22Rv1 (cell line): Measurements from ENCODE around the gene CRB1.

Experiments used
- H3K27ac ChIP-seq: fragments of 450-650 bp; 2 replicates; pipeline ENCODE4 v1.5.1; 2017
- ZFX ChIP-seq: fragments of 450-650 bp; IDR thresholded peaks from 2 replicates; pipeline ENCODE4 v1.6.1; 2017; ENCODE audit warnings: antibody characterized with exemption, borderline replicate concordance
- TF ChIP-seq, protein P1 (sequence below): fragments of 450-650 bp; IDR thresholded peaks from 2 replicates; pipeline ENCODE4 v1.5.1; 2017; ENCODE audit warnings: mild to moderate bottlenecking

CRB1 gene

DNA sequence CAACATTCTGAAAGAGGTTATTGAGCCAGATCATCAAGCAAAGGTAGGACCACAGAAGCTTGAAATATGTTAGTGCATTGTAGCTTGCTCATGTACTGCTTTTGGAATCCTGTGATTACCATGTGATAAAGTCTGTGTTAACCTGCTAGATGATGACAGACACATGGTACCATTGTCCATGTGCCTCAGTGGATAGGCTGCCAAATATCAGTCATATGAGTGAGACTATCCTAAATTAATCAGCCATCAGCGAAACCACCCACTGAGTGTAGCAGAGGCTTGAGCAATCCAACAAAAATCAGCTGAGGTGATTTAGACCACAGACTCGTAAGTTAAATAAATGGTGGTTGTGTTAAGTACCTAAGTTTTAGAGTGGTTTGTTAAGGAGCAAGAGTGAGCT lies 32.7 kb upstream of the CRB1 start:
- TF ChIP-seq ZFX: no peak
- TF ChIP-seq, protein P1, sequence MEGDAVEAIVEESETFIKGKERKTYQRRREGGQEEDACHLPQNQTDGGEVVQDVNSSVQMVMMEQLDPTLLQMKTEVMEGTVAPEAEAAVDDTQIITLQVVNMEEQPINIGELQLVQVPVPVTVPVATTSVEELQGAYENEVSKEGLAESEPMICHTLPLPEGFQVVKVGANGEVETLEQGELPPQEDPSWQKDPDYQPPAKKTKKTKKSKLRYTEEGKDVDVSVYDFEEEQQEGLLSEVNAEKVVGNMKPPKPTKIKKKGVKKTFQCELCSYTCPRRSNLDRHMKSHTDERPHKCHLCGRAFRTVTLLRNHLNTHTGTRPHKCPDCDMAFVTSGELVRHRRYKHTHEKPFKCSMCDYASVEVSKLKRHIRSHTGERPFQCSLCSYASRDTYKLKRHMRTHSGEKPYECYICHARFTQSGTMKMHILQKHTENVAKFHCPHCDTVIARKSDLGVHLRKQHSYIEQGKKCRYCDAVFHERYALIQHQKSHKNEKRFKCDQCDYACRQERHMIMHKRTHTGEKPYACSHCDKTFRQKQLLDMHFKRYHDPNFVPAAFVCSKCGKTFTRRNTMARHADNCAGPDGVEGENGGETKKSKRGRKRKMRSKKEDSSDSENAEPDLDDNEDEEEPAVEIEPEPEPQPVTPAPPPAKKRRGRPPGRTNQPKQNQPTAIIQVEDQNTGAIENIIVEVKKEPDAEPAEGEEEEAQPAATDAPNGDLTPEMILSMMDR: no peak
- no peak overlapping the region for H3K27ac ChIP-seq

DNA sequence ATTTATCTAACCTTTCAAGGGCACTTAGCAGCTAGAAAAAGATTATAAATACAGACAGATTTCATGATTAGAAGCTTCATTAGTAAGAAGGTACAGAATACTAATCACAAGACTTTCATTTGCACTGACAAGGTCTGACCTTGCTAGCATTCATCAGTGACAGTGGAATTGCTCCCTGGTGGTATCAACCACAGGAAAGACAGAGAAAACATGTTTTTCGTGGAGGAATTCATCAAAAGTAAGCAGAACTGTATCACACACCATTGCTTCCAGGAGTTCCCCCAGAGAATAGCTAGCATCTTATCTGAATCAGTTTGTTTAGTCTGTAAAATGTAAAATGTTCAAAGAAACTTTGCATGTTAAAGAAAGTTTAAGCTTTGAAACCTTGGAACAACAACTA lies 20.6 kb upstream of the CRB1 start:
- H3K27ac ChIP-seq: no peak overlapping the region
- TF ChIP-seq ZFX: no peak
- TF ChIP-seq, protein P1: no peak

DNA sequence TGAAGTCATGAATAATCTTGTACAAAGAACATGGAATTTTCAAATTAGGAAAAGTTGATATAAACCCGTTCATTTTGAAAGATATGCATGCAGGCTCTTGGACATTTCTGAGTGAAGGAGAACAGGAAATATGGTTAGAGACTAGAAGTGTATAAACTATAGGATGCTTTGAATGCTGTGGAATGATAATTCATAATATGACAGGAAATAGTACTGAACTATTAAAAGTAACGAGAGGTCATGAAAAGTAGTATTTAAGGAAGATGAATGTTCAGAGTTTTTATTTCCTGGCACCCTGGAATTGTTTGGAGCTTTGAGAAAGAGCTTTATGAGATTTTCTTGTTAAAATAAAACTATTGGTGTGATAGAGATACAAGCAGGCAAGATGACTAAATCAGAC lies 18.7 kb upstream of the CRB1 start:
- no peak overlapping the region for H3K27ac ChIP-seq
- TF ChIP-seq, protein P1: no peak
- TF ChIP-seq ZFX: no peak

DNA sequence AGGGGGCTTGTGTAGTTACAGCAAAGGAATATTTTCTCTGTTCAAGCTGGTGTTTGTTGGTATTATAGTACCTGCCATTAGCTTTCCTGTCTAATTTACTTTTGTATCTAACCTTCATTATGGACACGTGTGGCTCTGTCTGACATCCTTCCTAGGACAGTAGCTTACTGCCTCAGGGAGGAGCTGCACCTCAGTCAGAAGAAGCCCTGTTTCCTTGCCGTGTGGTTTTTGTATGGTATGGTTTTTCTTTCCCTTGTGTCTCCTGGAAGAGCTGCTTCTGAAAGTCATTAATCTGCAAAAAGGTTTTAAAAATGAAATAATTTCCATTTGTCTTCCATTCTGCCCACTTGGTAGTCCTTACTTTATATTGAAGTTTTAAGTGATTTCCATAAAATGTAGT lies 17.4 kb upstream of the CRB1 start:
- TF ChIP-seq, protein P1: no peak
- TF ChIP-seq ZFX: no peak
- H3K27ac ChIP-seq: no peak overlapping the region

DNA sequence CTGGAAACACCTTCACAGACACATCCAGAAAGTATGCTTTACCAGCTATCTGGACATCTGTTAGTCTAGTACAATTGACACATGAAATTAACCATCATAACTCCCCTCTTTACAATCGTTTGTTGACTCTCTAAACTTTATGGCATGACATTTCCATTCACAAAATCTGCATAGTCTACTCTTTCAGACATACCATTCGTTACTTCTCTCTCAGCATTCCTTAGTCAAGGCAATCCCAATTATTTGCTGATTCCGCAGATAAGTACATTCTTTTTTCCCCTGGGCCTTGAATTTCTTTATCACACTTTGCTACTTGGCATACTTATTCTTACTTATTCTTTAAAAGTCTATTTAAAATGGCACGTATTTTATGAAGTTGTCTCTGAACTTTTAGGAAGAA lies 15.1 kb upstream of the CRB1 start:
- no peak for TF ChIP-seq ZFX
- TF ChIP-seq, protein P1: no peak
- H3K27ac ChIP-seq: no peak overlapping the region

DNA sequence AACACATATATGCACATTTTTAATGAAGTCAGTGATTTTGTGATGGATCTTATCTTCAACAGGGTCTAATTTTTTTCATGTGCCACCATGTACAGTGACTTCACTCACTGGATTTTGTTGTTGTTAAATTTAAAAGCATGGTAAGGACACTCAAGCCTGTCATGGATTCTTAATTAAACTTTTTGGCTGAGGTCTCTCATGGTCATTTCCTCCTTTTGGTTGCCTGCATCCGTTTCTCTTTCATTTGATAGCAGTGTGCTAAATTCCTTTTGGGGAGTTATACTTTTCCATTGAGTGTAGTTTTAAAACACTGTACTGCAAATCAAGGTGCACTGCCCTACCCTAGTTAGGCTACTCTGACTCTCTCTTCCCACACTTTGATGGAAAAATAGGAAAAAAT lies 13.2 kb upstream of the CRB1 start:
- TF ChIP-seq ZFX: no peak
- TF ChIP-seq, protein P1: no peak
- H3K27ac ChIP-seq: no peak overlapping the region

DNA sequence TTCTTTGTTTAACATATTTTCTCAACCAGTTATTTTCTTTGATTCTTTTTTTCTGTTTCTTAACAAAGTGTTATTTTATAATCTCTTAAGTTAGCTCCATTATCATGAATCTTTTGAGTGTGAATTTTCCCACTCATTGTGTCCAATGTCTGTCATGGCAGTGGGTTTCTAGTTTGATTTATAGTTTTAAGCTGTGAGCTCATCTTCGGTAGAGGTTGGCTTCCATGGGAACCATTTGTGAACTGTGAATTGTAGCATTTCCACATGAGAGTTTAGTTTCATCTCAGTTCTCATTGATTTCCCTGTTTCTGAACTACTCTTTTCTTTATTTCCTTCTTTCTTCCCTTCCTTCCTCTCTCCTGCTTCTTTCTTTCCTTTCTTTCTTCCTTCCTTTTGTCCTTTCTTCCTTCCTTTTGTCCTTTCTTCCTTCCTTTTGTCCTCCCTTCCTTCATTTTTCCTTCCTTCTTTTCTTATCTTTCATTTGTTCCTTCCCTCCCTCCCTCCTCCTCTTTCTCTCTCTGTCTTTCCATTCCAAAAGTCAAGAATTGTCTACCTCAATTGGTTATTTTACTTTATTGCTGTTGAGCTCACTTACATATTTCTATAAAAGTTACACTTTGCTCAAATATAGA lies 3.0 kb upstream of the CRB1 start:
- no peak overlapping the region for H3K27ac ChIP-seq
- TF ChIP-seq ZFX: no peak
- TF ChIP-seq, protein P1: no peak
